MM.1S (cell line): ENCODE data around the gene CDC27.

ENCODE experiments used
- CTCF ChIP-seq: fragments of 300-600 bp; sonication (generic); IDR thresholded peaks from 2 replicates; pipeline ENCODE4 v1.5.1; 2016; ENCODE audit warnings: antibody characterized with exemption, low read length, mixed read lengths
- EZH2 ChIP-seq: fragments of 300-600 bp; sonication (generic); optimal IDR thresholded peaks from 2 replicates; pipeline ENCODE3; 2017; ENCODE audit warnings: low read depth, mild to moderate bottlenecking, antibody characterized with exemption, low read length, mixed read lengths

- TF ChIP-seq CTCF (no peak), EZH2 (no peak)
Observed at GRCh38 chr17:47220531-47220999, 31.5 kb upstream of the CDC27 start.
